ENCODE measurements around the gene CASP8.

- TF ChIP-seq CTCF (IDR thresholded peaks at IDR 0.05), result no peak
- no peak for TF ChIP-seq POLR2A (IDR thresholded peaks at IDR 0.05)
Measured at GRCh38 chr2:201322772-201323171, 62.4 kb downstream of the CASP8 start.
